COR-L47 (cell line): ENCODE measurements around the gene AK1.
"Not testable (repeated sequence)": the region's sequence is repeated elsewhere in the genome, so short reads cannot be mapped to it uniquely, and the experiment has no call there.

Source experiments
- DNase-seq: peaks from one replicate; lab custom pipeline; 2025; lab: John Stamatoyannopoulos, UW

Gene AK1

DNA sequence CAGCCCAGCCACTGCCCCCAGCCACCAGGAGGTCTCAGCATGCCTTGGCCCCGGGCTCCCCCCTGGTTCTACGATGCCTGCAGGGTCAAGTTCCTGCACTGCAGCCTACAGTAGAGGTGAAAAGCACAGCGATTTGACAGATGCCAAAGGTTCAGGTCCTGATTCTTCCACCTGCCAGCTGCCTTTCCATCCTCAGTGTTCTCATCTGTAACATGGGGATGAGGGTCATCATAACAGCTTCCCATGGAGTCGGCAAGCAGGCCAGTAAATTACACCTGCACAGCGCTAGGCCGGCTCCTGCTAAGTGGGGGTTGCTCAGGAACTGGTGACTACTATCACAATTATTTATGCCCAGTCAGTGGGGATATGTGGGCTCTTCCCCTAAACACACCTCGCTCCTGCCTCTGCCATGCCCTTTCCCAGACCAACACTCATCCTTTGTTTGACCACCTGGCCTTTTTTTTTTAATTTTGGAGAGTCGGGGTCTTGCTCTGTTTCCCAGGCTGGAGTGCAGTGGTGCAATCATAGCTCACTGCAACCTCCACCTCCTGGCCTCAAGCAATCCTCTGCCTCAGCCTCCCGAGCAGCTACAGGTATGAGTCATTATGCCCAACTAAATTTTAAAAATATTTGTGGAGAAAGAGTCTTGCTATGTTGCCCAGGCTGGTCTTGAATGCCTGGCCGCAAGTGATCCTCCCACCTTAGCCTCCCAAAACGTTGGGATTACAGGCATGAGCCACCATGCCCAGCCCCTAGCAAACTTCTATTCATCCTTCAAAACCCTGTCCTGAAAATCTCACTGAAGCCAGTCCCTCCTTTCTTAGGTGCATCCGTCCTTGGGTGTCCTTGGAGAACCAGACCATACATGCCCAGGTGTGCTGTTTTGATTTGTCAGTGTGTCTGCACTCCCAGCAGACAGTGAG is 29.4 kb downstream of the AK1 start:
- no peak for DNase-seq

DNA sequence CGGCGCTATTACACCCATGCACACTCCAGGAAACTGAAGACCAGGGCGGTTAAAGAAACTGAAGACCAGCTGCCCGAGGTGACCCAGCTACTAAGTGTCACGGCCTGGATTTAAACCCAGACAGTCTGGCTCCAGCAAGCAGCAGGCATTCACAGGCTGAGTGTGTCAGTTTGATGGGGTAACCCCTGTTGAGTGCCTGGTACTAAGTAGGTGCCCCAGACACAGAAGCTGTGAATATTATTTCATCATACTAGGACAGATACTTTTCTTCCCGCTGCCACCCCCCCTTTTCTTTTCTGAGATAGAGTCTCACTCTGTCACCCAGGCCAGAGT is 30.3 kb downstream of the AK1 start:
- DNase-seq: no peak

DNA sequence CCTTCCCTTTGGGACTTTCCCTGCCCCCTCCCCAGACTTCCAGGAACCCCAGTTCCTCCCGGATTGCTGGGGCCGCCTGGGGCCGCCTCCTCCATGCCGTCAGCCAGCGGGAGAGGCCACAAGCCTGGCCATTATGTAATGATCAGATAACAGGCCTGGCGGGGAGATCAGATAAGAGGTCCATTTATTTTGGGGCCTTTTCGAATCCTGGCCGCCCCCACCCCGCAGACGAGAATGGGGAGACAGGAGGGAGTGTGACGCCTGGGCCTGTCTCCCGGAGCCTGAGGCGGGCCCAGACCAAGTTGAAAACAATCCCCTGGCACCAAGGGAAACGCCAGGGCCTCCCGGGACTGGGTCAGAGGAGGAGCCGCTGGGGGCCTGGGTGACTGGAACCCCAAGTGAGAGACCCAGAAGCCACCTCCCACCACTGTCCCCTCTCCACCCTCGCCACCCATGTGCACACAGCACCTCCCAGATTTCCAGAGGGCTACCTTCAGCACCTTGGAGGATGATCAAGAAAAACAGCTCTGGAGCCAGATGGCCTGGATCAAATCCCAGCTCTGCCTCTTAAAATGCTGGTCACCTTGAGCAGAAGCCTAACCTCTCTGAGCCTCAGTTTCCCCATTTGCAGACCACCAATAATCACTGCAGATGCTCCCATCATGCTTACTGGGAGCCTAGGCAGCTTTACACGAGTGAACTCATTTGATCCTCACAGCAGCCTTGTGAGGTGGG is 30.9 kb downstream of the AK1 start:
- no peak for DNase-seq

DNA sequence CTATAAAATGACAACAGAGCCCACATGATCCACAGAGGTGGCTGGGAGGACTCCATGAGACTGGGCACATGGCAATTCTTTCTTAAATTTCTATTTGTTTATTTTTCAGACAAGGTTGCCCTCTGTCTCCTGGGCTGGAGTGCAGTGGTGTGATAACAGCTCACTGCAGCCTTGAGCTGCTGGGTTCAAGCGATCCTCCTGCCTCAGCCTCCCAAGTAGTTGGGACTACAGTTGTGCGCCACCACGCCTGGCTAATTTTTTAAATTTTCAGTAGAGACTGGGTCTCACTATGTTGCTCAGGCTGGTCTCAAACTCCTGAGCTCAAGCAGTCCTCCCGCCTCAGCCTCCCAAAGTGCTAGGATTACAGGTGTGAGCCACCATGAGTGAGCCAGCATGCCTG is 31.9 kb downstream of the AK1 start:
- not testable (repeated sequence) for DNase-seq

DNA sequence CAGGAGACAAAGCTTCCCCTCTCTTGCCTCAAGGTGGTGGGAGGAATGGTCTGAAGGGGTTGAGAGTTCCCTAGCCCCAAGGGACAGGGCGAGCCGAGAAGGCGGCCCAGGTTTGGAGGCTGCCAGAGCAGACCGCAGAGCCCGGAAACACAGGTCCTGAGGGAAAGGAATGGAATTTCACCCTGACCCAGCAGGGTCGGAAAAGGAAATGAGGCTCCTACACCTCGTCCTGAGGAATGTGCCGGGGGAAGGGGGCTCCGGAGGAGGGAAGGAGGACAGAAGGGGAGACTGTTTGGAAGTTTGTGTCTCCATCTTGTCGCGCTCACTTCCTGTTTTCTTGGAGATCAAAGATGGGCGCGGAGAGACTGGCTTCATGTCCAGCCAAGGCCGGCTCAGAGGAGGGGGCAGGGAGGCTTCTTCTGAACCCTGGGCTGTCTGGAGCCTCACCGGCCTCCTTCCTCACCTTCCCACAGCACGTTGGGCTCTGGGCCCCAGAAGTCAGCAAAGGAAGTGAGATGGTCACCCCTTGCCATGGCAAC is 32.6 kb downstream of the AK1 start:
- DNase-seq: no peak

DNA sequence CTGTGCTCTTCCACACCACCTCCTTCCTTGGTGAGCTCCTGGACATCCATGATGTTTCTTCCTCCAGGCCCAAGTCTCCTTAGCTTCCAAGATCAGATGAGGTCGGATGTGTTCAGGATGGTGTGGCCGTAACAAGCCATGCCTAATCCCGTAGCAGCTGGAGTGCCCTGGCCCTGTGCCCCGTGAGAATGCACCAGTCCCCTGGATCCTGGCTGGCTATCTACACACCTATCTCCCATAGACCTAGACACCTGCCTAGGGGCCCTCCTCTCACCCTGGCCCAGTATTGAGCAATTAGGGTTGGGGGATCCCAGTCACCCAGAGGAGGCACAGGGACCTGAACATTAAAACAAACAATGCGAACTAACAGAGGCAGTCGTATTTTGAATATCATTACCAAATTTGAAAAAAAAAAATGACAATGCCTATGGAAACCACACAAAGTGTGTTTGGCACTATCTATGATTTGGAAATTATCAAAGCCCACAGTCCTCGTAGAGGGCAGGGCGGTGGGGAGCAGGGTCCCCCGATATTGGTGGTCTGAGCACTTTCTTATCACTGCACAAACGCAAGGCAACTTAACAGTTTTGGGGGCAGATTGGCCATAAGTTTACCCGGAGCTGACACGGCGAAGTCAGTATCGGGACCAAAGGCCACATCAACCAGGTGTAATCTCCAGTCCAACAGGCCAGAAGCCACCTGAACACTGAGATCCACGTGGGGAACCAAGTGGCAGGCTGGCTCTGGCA is 36.2 kb downstream of the AK1 start:
- DNase-seq: no peak

DNA sequence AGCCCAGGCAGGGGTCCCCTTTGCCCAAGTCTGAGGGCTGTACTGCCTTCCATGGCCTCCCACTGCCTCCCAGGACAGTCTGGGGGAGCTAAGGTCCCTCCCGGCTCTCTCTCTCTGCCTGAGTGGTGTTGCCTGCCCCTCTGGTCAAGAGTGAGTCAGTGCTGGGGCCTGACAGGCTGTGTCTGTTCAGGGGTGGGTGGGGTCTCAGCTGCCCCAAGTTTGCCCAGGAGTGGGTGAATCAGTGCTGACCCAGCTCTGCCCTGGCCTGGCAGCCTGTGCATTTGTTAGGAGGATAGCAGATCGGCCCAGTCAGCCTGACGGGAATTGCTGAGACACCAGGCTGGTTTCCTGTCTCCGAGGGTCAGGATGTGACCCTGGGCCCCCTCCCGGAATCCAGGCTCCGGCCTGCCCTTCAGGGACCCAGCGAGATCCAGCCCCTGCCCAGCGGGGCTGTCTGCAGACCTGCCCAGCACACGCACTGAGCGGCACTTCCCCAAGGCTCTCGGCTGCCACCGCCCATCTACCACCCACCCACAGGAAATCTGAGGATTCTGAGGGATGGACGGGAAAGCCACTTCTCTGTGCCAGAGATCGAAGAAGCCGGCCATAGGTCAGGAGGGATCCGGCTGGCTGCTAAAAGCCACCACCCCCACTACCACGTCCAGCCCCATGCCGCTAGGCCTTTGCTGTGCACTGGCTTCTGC is 38.9 kb downstream of the AK1 start:
- no peak for DNase-seq

DNA sequence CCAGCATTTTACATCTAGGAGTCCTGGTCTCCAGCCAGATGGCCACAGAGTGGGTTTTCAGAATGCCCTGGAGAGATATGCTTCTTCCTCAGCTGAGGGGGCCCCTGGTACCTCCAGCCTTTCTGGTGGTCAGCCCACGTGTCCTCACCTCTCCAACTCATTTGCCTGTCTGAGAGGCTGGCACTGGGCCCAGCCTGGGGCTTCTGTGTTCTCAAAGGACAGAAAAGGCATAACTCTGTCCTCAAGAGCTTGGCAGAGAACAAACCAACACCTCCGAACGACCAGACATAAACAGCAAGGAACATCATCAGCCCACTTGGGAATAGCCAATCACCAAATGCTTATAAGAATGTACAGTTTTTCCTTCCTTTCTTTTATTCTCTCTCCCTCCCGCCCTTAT is 40.1 kb downstream of the AK1 start:
- no peak for DNase-seq

DNA sequence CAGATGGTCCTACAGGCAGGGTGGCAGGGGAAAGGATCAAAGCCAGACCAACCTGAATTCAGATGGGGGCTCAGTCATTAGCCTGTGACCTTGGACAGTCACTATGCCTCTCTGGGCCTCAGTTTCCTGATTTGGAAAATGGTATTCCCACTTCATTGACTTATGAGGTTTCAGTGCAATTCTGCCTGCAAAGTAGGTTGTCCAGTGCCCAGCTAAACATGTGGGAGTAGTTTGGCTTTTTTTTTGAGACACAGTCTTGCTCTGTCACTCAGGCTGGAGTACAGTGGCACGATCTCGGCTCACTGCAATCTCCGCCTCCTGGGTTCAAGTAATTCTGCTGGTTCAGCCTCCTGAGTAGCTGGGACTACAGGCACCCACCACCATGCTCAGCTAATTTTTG is 40.9 kb downstream of the AK1 start:
- not testable (repeated sequence) for DNase-seq

DNA sequence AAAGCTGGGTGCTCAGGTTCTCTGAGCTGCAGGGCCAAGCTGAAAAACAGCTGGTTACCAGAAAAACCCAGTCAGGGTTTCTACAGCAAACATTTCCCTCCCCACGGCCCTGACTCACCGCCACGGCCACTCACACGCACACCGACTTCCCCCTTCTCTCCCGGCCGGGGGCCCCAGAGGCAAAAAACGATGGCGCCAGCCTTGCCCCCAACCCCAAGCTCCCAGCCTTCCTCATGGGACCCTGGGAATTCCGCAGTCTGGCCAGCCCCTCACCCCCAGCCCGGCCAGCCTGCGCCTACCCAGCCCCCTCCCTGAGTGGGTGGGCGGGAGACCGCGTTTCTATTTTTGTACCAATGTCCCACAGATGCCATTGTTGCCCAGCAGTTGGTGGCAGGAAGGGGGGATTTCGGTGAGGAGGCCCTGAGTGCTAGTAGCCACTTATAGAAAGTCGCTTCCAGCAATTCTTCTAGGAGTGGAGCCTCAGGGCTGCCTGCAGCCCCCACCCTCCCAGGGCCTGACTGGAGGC is 41.4 kb downstream of the AK1 start:
- no peak for DNase-seq

DNA sequence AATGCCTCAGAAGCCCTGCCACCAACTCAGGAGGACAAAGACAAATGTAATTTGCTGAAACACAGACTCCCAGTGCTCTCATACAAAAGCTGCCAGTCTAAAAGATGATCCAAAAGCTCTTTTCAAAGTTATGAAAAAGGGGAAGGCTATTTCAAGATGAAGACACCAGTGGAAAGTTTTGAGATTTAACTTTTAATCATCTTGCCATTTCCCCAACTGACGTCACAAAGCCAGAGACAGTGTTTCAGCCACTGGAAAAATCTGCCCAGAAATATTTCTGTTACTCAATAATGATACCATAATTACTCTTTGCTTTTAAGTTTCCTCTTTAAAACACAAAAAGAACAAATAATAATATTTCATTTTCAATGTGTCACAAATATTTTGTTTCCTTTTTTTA is 43.9 kb downstream of the AK1 start:
- no peak for DNase-seq

DNA sequence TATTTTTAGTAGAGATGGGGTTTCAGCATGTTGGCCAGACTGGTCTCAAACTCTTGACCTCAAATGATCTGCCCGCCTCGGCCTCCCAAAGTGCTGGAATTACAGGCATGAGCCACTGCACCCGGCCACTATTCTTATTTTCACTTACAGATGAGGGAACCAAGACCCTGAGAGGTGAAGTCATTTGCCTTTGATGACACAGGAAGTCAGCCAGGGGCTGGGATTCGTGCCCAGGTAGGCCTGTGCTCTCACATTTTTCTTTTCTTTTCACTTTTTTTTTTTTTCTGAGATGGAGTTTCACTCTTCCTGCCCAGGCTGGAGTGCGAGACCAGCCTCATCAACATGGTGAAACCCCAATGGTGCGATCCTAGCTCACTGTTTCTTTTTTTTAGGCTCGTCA is 45.2 kb downstream of the AK1 start:
- DNase-seq: no peak

DNA sequence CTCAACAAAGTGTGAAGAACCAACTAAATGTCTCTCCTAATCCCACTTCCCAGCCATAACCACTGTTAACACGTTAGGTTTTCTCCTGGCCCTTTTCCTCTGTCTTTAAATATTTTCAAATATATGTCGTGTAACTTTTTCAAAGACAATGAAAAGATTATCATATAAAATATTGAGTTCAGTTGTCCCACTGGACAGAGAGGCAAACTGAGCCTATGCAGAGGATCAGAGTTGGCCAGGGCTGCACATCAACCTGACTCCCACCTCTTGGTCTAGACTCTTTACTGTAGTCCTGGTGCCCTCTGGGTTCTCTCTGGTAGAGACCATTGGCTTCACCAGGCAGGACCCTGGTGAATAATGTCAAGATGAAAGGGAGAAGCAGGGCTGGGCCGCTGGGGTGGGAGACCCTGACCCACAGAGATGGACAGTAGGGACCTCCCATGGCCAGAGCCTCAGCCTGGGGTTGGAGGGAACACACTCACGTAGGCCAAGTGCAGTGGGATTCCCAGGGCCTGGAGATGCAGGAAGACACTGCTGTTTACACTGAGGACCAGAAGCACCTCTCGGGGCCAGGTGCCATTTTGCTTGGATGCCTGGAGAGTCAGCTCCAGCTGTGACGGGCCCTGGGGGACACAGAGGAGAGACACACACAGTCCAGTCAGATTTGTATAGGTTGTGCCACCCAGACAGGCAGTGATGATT is 48.1 kb downstream of the AK1 start:
- no peak for DNase-seq

DNA sequence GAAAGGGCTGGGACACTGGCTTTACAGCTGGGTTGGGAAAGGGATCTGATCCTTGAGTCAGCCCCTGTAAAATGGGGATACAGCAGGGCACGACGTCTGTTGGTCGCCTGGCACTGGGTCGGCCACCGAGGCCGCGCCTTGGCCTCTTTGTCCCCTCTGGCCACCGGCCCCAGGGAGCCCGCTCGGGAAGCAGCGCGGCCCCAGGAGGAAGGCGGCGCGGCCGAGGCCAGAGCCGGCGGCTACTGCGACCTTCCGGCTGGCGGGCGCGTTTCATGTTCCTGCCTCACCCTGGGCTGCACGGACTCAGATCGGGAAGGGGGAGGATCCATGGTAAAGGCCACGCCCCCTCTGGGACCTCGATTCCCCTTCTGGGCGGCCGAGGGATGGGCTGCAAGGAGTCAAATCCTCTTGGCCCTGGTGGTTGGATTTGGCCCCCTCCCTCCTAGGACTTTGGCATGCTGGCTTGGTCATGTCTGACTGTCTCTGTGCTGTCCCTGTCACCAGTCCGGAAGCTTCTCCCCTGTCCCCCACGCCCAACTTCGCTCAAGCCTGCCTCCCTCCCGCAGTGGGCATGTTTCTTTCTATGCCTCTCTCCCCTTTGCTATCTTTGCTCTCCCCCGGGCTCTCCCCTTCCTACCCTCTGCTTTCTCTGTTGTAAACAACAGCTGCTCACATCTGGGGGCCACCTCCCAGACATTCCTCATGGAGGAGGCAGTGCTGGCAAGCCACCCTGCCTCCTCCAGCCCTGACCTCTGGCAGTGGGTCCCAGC is 49.0 kb downstream of the AK1 start:
- no peak for DNase-seq

DNA sequence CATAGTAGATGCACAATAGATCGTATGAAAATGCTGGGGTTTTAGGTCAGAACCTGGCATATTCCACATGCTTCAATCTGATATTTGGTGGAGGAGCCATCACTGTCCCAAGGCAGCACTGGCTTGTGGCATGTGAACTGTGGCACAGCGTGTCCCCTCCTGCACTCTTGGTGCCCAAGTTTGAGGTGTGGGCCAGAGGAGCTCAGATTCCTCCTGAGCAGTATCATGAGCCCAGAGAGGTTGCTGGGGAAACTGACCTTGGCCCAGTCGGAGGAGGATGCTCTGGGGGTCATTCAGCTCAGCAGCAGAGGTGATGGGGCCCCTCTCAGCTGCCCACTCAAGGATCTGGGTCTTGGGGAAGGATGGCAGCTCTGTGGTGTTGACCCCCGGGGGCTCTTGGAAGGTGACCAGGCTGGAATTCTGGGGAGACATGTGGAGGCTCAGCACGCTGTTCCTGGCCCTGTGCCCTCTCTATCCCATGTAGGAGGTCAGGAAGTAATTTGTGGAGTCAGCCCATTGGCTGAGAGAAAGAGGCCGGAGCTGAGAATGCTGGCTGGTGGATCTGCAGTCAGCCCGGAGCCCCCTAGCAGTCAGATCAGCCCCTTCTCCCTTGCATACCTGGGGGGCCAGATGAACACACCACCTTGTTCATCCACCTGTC is 51.1 kb downstream of the AK1 start:
- DNase-seq: no peak

DNA sequence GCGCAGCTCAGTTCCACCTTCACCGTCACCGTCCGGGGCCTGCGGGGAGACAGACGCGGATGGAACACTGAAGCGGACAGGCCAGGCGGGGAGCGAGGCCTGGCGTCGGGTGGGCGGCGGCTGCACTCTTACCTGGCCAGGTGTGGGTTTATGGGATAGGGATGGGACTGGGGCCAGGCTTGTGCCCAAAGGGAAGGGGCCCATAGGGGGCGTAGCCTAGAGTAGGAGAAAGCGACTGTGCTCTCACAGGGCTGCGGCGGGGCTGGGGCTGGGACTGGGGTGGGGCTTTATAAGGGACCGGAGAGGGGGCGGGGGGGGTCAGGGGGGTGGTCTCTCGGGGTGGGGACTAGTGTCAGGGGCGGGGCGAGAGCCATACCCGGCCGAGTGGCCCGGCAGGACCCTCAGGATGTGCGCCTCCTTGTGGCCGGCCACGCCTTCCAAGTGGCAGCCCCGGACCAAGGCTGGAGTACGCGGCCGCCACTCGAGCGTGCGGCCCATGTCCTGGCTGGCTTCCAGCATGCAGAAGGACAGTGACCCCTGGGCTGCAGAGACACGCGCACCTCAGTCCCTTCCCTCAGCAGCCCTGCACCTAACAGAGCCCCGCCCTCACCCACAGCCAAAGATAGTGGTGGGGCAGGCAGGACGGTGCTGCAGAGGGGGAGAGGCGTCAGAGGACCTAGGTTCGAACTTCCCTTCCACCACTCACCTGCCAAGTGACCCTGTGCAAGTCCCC is 52.0 kb downstream of the AK1 start:
- DNase-seq: no peak

DNA sequence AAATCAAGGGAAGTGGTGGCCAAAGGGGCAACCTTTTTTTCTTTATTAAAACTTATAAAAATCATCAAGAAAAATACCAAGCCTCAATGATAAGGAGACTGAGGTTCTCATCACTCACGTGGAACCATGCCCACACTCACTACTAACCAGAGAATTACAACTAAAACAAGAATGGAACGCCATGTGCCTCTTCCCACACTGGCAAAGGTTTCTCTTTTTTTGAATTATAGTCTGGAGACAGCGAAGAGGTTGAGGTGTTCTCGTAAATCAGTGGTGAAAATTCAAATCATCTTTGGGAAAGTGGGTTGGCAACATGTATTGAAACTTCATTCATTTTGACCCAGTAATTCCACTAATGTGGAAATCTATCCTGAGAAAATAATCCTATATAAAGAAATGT is 55.4 kb downstream of the AK1 start:
- no peak for DNase-seq

DNA sequence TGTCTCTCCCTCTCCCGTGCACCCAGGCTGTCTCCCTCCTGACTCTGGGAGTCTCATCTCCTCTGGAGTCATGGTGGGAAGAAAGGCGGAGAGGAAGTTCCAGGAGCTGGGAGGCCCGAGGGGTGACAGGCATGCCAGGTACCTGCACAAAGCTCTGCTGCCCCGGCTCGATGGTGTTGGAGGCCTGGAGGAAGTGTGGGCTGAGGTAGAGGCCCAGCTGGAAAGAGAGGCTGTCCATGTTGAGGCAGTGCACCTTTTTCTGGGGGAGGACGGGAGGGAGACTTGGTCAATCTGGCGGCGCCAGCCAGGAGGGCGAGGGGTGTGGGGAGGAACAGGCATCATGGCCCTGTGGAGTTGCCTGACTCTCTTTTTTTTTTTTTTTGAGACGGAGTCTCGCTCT is 58.9 kb downstream of the AK1 start:
- no peak for DNase-seq

DNA sequence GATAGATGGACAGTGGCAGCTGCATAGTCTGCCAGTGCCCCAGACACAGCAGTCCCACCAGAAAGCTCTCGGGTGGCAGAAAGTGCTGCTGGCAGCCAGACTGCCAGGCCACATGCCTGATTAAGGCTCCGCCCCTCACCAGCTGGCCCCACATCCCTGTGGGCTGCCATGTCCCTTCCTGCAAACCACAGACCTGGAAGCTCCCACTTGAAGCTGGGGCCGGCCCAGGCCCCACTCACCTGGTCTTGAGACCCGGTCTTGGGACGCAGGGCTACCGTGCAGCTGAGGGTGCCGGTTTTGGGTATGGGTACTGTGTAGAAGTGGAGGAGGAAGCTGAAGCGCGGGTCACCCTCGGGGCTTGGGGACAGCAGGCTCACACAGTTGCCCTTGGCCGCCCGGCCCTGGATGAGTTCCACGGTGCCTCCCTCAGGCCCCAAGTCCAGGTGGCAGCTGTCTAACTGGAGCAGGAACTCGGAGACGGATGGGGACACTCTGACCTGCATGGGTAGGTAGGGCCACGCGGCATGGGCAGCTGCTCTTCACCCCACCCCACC is 59.5 kb downstream of the AK1 start:
- no peak for DNase-seq
